HEK293T (cell line): ENCODE data around the gene CNKSR2.

Source experiments
- BHLHE40 ChIP-seq: fragments of 450-650 bp; IDR thresholded peaks from 2 replicates; pipeline ENCODE4 v1.6.1; 2016; ENCODE audit warnings: mild to moderate bottlenecking, moderate library complexity, borderline replicate concordance
- FOXA1 ChIP-seq: fragments of 450-650 bp; IDR thresholded peaks from 2 replicates; pipeline ENCODE4 v1.6.1; 2016; ENCODE audit warnings: mild to moderate bottlenecking
- FOXK2 ChIP-seq: fragments of 450-650 bp; IDR thresholded peaks from 2 replicates; pipeline ENCODE4 v1.6.1; 2016; ENCODE audit warnings: mild to moderate bottlenecking
- FOXM1 ChIP-seq: fragments of 450-650 bp; IDR thresholded peaks from 2 replicates; pipeline ENCODE4 v1.6.1; 2017; ENCODE audit warnings: mild to moderate bottlenecking, borderline replicate concordance
- NFRKB ChIP-seq: fragments of 450-650 bp; IDR thresholded peaks from 2 replicates; pipeline ENCODE4 v1.6.1; 2016; ENCODE audit warnings: mild to moderate bottlenecking, moderate library complexity
- PKNOX1 ChIP-seq: fragments of 450-650 bp; IDR thresholded peaks from 2 replicates; pipeline ENCODE4 v1.6.1; 2016
- SP1 ChIP-seq: fragments of 450-650 bp; IDR thresholded peaks from 2 replicates; pipeline ENCODE4 v1.6.1; 2017
- SUZ12 ChIP-seq: fragments of 450-650 bp; IDR thresholded peaks from 2 replicates; pipeline ENCODE4 v1.6.1; 2016; ENCODE audit warnings: mild to moderate bottlenecking
- TARDBP ChIP-seq: fragments of 450-650 bp; IDR thresholded peaks from 2 replicates; pipeline ENCODE4 v1.6.1; 2016
- ZNF384 ChIP-seq: fragments of 450-650 bp; IDR thresholded peaks from 2 replicates; pipeline ENCODE4 v1.6.1; 2016

- TF ChIP-seq SUZ12 (no peak), PKNOX1 (no peak), SP1 (no peak), TARDBP (no peak), FOXK2 (no peak), ZNF384 (no peak), BHLHE40 (no peak), FOXA1 (no peak), NFRKB (no peak), FOXM1 (no peak)
Measured at GRCh38 chrX:21661316-21661715, 287.1 kb downstream of the CNKSR2 start.
